HG02798 (cell line): Measurements from ENCODE around the gene SYNPO2.
"Not testable (repeated sequence)": the region's sequence is repeated elsewhere in the genome, so short reads cannot be mapped to it uniquely, and the experiment has no call there.

ENCODE experiments used
- ATAC-seq: cut with Tn5 transposase; IDR thresholded peaks from one replicate; pipeline ENCODE4 v1.9.1; 2021; ENCODE audit warnings: mild to moderate bottlenecking; ENCODE audit not compliant: unreplicated experiment, poor library complexity

SYNPO2 gene

GRCh38 chr4:118888666-118889311 lies at the start of gene SYNPO2:
SYNPO2 (plus strand) TSS chr4:118888854; CDS start chr4:118889037, 183 bp downstream.
- peak; percentile 73 for ATAC-seq

GRCh38 chr4:118839221-118839927 lies 49.3 kb upstream of the SYNPO2 start:
- no peak for ATAC-seq

- no peak for ATAC-seq
Measured at GRCh38 chr4:118842055-118842454, 46.6 kb upstream of the SYNPO2 start.

GRCh38 chr4:118843237-118843636 lies 45.4 kb upstream of the SYNPO2 start:
- ATAC-seq, result no peak

- no peak for ATAC-seq
Measured at GRCh38 chr4:118845552-118846050, 43.1 kb upstream of the SYNPO2 start.

GRCh38 chr4:118846979-118847378 lies 41.7 kb upstream of the SYNPO2 start:
- no peak for ATAC-seq

- no peak for ATAC-seq
Measured at GRCh38 chr4:118848242-118848641, 40.4 kb upstream of the SYNPO2 start.

- ATAC-seq, result no peak
Measured at GRCh38 chr4:118848901-118849300, 39.8 kb upstream of the SYNPO2 start.

GRCh38 chr4:118849867-118850487 lies 38.7 kb upstream of the SYNPO2 start:
- ATAC-seq, result no peak

- peak; percentile 89 for ATAC-seq
Measured at GRCh38 chr4:118850488-118851173, 38.0 kb upstream of the SYNPO2 start.

GRCh38 chr4:118857760-118858159 lies 30.9 kb upstream of the SYNPO2 start:
- no peak for ATAC-seq

GRCh38 chr4:118858779-118859178 lies 29.9 kb upstream of the SYNPO2 start:
- no peak for ATAC-seq

GRCh38 chr4:118865091-118865708 lies 23.5 kb upstream of the SYNPO2 start:
- peak; percentile 81 for ATAC-seq

GRCh38 chr4:118866442-118866841 lies 22.2 kb upstream of the SYNPO2 start:
- no peak for ATAC-seq

- no peak for ATAC-seq
Measured at GRCh38 chr4:118867311-118868067, 21.2 kb upstream of the SYNPO2 start.

GRCh38 chr4:118869808-118870342 lies 18.8 kb upstream of the SYNPO2 start:
- ATAC-seq, result no peak

- ATAC-seq, result no peak
Measured at GRCh38 chr4:118872181-118872580, 16.5 kb upstream of the SYNPO2 start.

- ATAC-seq, result no peak
Measured at GRCh38 chr4:118877797-118878196, 10.9 kb upstream of the SYNPO2 start.

- not testable (repeated sequence) for ATAC-seq
Measured at GRCh38 chr4:118878507-118878906, 10.1 kb upstream of the SYNPO2 start.
